Stimulated activated CD8-positive, alpha-beta memory T cell treated with anti-CD3 and anti-CD28 coated beads, Interleukin-15, amount 100 ng/mL, for 48 hours (primary cell): ENCODE results near the gene SLC2A13.

ENCODE experiments used
- DNase-seq, 2 donors: peaks; one replicate each; pipeline ENCODE4 v3.0.0-alpha.2; 2020; ENCODE audit warnings: low read depth in 2 of 2

The SLC2A13 gene

DNA sequence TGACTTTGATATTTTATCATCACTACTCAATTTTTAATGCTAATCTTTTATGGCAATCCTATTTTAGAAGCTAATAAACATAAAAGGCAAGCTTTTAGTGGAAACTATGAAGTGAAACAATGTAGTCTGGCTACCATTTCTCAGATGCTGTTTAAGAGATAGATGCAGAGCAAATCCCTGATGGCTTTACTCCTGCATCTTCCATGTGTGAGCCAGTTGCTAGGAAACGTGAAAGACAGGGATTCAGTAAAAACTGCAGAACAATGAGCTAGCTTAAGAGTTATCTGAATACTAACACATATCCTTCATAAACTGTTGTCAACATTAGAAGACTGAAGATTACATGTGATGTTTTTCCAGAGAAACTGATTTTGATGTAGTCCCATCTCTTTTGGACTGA, 112.6 kb downstream of the SLC2A13 start:
- DNase-seq: no peak

DNA sequence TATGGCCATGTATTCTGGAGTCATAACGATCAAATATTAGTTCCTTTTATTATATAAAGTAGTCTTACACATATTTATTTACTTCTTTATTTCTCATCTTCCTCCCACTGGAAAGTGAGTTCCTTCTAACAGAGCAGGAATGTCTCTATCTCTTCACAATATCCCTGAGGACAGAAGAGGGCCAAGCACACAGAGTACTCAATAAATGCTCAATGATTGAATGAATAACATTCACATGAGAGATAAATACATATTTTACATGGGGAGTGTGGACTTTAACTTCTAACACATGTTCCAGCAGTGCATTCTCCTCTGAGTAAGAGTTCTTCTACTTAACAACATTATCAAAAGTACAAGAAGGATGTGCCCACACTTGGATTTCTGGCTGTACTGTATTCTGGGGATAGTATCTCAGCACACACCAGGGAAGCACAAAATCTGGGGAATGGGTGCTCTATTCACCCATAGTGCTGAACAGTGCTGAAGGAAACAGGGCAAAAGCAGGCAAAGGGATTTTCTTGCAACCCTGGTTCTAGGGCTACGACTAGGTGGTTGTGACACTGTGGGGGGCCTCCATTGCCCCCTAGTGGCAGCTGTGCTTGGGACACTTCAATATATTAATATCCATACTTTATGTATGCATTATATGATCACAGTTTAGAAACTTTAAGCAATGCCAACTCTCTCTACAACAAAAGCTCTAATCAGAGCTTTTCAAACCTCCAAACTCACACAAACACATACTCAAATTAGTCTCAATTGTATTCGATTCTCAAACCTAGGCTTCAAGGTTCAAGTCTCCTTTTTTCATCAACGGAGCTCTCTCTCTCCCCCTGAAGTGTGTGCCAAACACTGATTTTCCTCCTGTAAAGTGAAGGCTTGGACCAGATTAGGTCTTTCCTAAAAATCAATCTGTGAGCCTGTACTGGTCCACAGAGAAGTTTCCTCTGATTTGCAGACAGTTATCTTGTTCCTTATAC, 115.5 kb downstream of the SLC2A13 start:
- DNase-seq: peak; percentile 20 to 24

DNA sequence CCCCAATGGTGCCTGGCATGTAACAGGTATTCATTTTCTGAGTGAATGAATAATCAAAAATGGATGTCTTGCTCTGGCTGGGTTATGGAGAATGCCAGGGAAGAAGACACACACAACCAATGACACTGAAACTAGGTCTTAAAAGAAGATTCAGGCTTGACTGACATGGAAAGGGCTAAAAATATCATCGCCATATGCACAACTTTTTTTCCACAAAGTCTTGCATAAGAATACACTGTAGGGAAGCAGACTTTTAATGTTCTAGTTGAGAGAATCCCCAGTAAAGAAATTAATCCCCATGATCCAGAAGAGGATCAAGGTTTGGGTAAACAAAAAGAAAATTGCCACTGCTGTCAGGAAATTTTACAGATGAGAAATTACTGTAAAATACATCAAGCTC, 116.4 kb downstream of the SLC2A13 start:
- no peak for DNase-seq

DNA sequence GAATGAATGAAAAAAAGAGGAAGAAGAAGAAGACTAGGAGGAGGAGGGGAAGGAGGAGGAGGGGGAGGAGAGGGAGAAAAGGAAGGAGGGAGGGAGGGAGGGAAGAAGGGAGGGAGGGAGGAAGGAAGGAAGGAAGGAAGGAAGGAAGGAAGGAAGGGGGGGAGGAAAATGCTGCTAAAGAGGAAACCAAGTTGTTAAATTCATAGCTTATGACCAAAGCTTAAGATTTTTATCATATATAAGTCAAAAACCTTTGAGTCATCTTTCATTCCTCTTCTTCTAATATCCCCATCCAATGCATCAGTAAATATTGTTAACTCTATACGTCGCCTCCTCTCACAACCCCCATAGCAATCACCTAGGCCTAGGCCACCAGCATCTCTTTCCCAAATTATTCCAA, 117.3 kb downstream of the SLC2A13 start:
- DNase-seq: no peak

DNA sequence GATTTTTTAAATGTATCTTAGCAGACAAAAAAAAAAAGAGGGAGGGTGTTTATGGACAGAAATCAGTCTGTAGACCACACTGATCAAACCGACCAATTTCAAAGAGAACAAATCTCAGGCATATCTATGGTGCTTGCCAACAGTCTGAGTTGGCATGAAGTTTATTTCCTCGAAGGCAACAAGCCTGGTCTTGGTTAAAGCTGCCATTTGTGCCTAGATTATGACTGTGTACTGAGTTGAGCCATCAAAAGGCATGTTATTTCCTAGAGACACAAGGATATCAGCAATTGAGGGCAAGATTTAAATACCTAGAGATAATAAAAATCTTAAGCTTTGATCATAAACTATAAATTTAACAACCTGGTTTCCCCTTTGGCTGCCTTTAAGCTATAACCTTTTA, 119.2 kb downstream of the SLC2A13 start:
- DNase-seq: no peak

DNA sequence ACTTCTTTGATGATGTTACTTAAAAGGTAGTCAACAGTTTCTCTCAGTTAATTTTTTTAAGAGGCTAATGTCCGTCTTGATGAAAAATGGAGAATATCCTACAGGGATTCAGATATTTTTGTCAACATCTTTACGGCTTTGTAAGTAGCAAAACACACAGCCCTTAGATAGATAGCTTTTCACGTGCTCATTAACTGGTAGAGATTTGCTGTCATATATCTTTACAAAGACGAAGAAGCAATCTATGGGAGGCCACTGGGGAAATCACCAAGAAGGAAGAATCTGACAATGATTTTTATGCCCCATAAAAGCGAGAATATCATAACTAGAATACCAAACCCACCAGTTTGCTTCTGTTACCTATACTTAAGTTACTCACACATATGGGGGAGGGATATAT, 121.2 kb downstream of the SLC2A13 start:
- DNase-seq: no peak

DNA sequence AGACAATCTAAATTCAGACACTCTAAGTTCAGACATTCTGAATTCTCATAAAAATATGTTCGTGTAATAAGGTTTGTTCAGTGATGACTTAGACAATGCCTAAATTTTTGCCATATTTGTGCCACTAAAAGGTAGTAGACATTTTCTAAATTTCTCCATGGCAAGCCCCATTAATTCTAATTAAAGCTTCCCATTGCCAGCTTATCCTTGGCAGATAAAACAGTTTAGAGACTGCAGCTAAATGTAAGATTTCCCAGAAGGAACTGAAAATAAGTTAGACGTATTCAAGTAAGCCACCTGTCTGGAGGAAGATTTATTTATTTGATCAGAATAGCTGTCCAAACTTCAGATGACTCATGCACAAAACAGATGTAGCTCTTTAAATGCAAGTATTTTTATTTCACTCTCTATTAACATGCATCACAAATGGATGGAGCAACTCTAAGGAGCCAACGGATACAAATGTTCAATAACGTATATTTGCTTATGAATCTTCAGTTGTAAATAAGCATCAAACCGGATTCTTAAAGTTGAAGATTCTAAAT, 130.4 kb downstream of the SLC2A13 start:
- DNase-seq: no peak

DNA sequence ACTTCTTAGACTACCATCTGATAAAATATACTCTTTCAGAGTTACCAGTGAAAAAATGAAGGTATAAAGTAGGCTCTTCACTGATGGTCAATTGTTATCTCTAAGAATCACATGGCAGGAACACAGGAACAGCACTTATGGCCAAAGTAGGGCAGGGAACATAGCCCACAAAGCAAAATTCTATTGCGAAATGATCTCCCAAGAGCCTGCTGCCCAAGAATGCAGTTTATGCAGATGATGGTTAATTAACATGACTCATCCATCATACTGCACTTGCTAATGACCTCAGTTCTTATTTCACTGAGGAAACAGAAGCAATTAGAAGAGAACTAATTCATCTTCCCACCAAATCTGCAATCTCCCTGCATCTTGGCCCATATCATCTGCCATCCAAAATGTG, 133.8 kb downstream of the SLC2A13 start:
- DNase-seq: no peak

DNA sequence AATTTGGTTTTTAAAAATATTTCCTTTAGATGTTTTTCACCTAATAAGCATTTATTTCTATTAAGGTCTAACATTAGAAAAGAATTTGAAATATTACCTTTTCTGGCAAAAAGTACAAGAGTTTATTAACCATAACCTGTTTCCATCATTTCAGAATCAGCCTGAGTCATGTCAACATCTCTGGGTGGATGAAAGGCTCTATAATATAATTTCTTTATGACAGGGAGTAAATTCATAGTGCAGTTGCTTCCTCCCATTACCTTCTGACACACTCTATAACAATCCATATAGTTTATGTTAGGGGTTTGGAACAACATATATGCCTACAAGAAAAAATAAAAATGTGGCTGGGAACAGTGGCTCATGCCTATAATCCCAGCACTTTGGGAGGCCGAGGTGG, 134.5 kb downstream of the SLC2A13 start:
- DNase-seq: no peak

DNA sequence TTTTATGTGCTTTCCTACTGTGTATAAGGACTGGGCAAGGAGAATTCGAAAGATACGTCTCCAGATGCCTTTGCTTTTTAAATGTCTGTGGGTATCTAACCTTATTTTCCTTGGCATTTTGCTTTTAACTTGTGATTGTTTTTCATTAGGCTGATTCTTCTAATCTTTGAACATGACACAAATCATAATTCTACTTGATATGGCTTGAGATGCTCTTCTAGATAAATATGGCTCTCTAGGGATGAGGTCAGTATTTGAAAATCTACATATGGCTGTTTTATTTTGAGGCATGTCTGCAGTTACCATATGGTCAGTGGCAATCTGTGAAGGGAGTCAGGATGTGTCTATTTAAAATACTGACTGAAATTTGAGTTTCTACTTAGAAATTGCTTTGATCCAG, 139.2 kb downstream of the SLC2A13 start:
- no peak for DNase-seq

DNA sequence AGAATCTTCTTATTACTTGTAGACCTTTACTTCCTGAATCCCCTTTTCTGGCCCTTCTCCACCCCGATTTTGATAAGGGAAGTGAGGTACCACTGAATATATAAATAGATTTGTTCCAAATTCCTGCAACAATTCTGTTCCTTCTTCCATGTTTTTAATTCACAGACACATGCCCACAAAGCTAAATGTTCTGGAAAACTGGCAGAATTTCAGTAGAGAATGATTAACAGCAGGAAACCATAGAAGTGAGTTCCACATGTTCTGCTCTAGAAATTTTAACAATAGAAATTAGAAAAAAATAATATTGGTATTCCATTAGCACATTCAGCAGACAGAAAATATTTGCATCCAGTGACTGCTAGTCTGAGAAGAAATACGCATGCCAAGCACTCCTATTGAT, 139.6 kb downstream of the SLC2A13 start:
- DNase-seq: no peak

DNA sequence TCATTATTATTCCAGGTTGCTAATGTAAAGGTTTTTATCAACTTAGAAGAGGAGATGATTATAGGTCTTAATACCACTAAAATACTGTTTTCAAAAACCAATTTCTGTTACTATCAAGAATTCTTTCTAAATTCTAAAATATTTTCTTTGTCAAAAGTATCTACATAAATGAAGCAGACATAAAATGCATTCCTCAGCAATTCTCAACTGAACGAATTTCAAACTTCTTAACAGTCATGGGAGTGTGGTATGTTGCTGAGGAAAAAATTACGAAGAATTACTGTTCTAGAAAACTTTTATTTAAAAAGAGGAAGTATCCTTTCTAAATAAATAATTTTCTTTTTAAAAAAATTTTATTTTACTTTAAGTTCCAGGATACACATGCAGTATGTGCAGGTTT, 146.4 kb downstream of the SLC2A13 start:
- no peak for DNase-seq

DNA sequence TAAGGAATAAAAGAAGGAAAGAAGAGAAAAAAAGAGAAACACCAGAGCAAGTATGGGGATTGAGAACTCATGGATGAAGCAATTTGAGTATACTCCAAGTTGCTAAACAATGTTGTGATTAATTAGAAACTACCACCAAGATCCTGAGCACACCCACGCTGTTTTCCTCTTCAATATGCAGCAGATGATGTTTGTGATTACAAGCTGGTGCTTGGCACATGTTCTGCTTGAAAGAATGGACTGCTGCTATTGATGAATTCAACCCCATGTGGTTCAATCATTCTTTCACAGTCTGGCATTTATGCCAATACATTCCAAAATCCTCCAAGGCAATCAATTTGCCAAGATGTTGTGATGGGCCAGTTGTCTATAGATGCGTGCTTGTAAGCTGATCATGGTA, 146.8 kb downstream of the SLC2A13 start:
- DNase-seq: no peak

DNA sequence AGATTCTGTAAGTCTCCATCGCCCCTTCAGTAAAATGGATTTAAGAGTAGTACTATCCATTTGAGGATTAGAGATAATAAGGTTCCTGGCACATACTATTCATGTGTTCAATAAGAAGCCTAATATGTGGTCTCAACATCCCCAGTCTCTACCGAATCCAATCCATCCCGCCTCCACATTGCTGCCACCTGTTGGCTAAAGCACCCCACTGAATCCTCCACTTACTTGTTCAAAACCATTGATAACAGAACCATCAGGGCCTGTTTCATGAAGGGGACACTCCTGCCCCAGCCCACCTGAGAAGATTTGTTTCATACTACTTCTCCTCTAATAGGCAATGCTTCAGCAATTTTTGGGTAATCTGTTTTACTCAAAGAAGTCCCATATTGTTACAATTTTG, 147.5 kb downstream of the SLC2A13 start:
- DNase-seq: no peak

DNA sequence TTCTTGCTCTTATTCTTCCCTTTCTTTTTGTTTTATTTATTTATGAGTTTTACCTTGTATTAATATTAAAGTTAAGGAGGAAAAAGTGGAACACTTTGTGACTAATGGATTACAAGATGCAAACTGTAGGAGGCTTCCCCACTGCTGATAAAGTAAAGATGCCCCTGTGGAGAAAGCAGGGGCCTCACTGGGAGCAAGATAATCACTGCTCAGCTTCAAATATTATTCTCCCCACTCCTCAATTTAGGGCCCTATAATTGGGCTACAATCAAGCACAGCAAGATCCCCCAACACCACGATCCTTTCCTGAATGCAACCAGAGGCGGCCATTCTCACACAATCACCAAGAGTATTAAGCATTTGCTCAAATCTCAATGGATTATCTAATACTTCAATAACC, 149.2 kb downstream of the SLC2A13 start:
- no peak for DNase-seq

DNA sequence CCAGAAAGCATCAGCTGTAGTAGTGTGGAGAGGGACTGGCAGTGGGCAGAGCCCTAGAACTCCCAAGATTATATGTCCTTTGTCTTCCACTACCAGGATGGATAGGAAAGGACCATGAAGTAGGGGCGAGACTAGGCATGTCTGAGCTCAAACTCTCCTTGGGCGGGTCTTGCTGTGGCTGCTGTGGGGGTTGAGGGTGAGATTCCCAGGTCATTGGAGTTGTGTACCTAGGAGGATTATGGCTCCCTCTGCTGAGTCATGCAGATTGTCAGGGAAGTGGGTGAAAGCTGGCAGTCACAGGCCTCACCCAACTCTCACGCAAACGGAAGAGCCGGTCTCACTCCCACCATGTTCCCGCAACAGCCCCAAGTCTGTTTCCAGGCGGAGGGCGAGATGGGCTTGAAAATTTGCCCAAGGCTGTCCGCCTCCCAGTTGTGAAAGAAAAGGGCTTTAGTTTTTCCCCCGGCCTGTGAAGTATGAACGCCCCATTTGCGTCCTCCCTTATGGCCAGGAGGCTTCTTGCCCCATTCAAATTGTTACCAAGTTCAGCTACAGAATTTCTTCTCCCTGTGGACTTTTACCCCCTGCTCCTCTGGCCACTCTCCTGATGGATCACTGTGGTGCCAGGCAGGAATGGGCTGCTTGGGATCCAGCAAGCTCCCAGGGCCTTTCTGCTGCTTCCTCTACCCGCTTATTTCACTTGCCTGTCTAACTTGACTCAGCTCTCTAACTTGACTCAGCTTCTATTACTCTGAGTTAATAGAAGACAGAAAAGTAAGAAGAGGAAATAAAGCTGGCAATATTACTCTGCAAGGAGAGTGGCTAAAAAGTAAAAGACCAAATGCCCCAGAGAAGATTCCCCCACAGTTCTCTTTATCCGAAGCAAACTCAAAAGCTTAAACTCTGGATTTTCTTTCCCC, 159.3 kb downstream of the SLC2A13 start:
- no peak for DNase-seq

DNA sequence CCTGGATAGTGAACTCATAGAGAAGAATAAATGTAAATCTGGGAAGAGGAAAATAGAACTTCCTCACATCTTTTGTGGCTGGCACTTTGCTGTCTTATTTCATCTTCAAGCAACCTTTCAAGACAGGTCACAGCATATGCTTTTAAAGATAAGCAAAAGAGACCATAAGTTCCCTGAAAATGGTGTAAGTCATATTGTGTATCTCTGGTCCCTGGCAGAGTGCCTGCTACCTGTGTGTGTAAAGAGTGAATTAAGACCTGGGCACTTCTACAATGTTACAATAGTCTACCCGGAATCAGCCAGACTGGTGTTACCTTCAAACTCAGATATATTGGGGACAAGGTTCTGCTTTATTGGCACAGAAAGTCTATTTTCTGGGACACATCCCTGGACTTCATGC, 168.8 kb downstream of the SLC2A13 start:
- DNase-seq: no peak

DNA sequence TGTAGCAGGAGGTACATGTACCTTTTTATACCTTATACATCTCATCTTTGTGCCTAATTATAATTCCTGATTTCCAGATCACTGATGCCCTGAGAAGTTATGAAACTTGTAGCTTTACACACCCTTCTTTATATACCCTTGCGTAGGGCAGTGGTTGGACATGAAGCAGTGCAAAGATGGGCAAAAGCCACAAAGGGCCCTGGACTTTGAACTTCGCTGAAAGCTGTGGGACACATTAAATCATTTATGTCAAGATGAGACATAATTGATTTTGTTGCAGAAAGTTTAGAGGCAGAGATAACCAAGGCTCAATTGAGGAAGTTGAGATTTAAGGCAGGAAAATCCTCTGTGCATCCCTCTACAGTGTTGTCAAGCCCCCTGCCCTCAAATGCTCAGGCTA, 170.0 kb downstream of the SLC2A13 start:
- DNase-seq: no peak

DNA sequence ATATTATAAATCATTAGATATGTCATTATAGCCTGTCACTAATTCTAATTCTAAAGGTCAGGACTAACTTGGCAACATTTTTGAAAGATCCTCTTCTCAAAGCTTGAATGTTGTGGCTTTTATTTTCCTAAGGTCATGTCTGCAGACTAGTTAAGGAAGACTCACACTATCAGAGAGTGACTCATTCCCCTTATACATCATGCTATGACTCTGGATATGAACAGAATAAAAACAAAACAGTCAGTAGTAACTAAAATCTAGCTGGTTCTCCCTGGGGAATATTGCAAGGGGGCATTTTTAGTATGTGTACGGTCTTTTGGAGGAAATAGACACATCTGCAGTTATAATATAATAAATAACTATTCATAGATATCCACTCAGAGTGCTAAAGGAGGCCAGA, 170.6 kb downstream of the SLC2A13 start:
- DNase-seq: no peak

DNA sequence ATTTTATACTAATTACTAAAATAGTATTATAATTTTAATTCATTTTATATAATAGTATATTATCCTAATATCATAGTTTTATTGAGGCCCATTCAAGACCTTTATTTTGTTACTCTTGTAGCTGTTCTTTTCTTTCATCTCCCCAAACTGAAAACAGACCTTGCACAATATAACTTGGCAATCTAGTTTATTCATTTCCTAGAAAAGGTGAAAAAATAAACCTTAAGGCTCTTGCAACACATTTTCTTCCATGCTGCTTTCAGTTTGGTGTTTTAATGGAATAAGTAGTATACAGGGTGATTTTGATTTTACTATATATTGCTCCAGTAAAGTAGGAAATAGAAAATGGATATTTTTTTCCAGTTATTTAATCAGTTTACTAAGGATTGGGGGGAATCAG, 174.0 kb downstream of the SLC2A13 start:
- DNase-seq: no peak

DNA sequence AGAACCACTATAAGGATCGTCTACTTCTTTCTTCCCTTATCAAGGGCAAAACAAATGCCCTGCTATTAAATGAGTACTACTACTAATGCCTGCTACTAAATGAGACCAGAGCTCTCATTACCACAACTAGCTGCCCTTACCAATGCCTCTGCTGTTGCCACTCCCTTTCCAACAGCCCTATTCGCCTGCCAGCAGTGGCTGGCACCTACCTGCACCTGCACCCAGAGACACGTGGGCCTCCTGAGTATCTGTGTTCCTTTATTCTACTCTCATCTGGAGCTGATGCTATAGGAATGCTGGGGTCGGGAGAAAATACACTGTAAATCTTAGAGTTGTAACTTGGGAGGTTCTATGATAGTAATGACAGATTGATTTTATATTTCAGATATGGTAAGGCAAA, 174.7 kb downstream of the SLC2A13 start:
- no peak for DNase-seq

DNA sequence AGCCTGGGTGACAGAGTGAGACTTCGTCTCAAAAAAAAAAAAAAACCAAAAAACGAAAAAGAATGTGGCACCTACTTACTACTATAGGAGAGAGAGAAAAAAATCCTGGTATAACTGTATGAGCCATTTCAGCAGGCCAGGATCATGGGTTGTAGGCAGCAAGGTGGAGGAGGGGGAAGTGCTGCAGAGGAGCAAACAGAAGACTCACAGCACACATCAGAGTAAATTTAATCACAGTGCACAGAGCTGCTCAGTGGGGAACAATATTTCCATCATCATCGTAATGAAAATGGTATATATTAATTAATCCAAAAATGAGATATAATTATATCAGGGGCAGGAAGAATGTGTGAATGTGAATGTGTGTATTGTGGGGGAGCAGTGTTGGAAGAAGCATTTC, 175.8 kb downstream of the SLC2A13 start:
- no peak for DNase-seq
